Dedifferentiated amniotic fluid mesenchymal stem cell (primary cell): ENCODE measurements around the gene RTKN.
A peak's percentile ranks its signal among the peaks of the same experiment; 100 is the strongest.
"Not testable (repeated sequence)": the region's sequence is repeated elsewhere in the genome, so short reads cannot be mapped to it uniquely, and the experiment has no call there.

Experiments
- DNase-seq: peaks from one replicate; pipeline ENCODE4 v3.0.0-alpha.2; 2016; ENCODE audit errors: extremely low spot score

The RTKN gene

DNA sequence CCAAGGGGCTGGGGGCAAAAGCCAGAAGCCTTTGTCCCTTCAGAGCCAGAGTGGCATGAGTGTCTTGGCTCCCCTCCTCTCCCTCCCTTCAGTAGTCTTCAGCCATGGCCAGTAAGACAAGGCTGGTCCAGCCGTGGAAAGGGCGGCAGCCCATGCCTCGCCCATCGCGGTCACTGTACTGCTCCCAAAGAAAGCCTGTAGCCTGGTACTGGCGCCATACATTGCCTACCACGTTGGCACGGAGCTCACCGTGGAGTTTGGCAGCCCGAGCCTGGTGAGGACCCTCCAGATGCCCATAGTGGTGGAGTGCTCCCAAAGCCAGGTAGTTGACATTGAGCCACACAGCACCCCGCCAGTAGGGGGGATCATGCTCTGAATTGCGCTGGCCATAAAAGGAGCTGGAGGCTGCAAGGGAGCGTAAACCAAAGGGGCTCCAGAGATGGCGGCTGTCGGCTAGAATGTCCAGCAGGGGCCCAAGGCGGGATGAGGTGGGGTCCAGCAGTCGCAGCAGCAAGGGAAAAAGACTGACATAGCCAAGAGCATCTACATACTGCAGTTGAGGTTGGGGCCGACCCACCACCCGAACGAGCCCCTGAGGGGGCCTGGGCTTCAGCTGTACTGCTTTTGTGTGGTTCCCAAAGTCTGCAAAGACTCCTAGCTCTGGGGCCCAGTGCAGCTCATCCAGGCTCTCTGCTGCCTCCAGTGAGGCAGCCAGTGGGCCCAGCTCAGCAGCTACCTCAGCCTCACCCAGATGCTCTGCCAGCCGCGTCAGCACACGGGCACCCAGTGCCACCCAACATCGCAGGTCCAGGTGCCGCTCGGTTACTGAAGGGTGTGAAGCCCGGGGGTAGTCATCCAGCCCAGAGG, 19.7 kb upstream of the RTKN start:
- DNase-seq: no peak

DNA sequence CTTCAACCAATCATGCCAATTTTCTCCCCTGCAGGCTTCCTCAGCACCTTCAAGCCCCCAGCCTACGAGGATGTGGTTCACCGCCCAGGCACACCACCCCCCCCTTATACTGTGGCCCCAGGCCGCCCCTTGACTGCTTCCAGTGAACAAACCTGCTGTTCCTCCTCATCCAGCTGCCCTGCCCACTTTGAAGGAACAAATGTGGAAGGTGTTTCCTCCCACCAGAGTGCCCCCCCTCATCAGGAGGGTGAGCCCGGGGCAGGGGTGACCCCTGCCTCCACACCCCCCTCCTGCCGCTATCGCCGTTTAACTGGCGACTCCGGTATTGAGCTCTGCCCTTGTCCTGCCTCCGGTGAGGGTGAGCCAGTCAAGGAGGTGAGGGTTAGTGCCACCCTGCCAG, 18.4 kb upstream of the RTKN start:
- not testable (repeated sequence) for DNase-seq

DNA sequence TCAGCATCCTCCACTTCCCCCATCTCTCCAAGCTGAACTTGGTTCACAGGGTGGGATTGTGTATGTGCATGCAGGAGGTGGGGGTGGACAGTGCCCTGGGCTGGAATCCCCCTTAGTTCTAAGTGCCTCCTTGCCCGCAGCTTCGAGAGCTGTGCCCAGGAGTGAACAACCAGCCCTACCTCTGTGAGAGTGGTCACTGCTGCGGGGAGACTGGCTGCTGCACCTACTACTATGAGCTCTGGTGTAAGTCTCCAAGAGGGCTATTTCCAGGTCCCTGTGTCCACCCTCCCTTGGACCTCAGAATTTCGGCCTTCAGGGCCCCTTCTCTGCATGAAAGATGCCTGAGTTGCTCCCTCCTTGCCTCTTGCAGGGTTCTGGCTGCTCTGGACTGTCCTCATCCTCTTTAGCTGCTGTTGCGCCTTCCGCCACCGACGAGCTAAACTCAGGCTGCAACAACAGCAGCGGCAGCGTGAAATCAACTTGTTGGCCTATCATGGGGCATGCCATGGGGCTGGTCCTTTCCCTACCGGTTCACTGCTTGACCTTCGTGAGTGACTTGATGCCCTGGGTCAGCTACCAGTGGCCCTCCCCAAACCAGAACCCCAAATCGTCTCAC, 17.9 kb upstream of the RTKN start:
- DNase-seq: not testable (repeated sequence)

DNA sequence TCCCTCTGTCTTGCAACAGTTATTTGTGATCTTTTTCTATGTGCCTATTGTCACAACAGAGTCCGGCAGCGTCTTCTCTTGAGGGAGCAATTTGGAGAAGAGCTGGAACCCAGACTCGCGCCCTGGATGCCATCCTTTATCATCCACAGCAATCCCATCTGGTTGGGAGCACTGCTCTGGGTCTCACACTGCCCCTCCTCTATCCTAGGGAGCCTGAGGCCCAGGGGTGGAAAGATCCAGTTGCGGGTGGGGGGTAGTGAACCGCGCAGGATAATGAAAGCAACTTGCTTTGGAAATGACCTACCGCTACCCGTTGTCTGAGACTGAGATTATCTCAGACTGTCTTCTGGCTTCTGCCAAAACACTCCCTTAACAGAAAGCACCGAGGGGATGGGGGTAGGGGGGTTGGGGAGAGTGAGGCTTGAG, 17.2 kb upstream of the RTKN start:
- no peak for DNase-seq

DNA sequence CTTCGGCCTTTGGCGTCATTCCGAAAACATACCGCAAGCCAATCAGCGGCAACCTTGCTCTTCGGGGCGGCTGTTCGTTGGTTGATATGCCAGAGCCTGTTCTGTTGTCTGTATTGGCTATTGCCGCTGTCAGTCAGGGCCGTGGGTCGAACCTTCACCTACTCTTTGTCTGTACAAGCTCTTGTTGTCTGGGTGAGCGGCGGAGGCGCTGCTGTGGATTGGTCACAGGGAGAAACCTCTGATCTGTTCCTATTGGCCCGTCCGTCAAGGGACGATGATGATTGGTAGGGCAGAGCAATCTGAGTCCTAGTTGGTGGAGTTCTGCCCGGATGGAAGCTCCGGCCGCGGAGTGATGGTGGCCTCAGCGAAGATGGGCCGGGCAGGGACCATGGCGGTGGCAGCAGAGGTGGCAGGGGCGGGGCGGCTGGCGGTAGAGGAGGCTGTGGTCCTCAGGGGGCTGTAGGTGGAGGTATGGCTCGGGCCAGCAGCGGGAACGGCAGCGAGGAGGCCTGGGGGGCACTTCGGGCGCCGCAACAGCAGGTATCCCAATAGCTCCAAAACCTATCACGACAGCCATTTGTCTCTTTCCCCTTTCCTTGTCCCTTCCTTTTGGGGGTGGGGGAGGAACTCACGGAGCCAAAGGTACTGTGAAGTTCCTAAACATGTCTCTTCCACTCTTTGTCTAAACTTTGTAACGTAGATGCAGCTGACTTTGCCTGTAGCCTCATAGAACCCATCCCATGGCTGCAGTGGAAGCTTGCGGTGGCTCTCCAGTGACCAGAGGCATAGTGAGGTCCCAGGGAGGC, 16.6 kb upstream of the RTKN start, which contains the start of gene WBP1:
Gene WBP1, plus strand, starts transcription at position 307 of the 806 bp plus-strand sequence. Its CDS starts 165 bp downstream, at position 472.
- DNase-seq: peak; percentile 100

DNA sequence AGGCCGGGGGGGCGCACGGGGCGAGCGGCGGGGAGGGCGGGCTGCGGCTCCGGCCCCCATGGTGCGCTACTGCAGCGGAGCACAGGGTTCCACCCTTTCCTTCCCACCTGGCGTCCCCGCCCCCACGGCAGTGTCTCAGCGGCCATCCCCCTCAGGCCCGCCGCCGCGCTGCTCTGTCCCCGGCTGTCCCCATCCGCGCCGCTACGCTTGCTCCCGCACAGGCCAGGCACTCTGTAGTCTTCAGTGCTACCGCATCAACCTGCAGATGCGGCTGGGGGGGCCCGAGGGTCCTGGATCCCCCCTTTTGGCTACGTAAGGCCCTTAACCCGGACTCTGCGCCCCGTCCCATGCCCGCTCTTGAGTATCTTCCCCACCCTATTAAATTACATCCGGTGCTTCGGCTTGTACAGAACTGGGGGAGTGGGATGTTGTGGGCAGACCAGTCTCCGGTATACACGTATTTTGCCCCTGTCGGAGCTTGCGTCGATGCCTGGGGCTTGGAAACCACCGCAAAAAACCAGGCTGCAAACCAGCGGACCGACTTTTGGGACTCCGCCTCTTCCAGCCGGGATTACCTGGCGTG, 15.9 kb upstream of the RTKN start:
- no peak for DNase-seq

DNA sequence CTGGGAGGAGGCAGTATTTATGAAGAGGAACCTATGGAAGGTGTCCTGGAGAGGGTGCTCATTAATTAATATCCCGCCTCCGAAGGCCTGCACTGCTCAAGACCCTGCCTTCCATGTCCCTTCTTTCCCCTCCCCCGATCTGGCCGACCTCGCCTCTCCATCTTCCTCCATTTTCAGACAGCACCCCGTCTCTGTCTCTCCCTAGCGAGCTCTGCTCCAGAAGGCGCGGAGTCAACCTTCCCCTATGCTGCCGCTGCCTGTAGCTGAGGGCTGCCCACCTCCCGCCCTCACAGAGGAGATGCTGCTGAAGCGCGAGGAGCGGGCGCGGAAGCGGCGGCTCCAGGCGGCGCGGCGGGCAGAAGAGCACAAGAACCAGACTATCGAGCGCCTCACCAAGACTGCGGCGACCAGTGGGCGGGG, 15.4 kb upstream of the RTKN start:
- no peak for DNase-seq

DNA sequence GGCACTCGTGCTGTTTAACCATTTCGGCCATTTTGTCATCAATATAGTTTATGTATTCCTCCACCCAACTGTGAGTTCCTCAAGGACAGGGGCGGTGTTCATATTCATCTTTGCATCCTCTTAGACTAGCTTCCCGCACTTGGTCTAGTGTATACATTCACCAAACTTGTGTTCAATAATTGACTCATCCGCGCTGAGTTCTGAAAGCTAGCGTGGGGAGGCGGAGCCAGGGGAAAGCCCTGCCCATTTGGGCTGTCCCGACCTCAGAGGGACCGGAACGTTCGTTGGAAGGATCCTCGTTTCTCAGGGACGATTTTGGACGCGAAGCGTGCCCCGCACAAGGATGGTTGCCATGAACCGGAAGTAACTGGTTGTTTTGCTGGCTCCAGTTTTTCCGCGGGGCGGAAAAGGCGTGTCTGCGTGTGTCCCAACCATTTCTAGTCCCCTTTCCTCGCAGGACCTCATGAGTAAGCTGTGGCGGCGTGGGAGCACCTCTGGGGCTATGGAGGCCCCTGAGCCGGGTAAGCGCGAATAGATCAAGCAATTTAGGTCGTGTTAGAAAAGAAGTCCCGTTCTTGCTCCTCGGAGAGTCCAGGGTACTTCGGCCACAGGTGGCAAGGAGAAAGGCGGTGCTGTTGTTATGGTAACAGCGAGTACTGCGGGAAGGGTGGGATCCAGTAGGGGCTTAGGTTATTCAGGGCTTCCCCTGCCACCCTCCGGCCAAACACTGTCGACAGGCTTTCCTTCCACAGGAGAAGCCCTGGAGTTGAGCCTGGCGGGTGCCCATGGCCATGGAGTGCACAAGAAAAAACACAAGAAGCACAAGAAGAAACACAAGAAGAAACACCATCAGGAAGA, 13.1 kb upstream of the RTKN start, which contains the start of gene INO80B:
Gene INO80B, plus strand, starts transcription at position 434 of the 858 bp plus-strand sequence. Its CDS starts 30 bp downstream, at position 464.
- DNase-seq: peak; percentile 99

DNA sequence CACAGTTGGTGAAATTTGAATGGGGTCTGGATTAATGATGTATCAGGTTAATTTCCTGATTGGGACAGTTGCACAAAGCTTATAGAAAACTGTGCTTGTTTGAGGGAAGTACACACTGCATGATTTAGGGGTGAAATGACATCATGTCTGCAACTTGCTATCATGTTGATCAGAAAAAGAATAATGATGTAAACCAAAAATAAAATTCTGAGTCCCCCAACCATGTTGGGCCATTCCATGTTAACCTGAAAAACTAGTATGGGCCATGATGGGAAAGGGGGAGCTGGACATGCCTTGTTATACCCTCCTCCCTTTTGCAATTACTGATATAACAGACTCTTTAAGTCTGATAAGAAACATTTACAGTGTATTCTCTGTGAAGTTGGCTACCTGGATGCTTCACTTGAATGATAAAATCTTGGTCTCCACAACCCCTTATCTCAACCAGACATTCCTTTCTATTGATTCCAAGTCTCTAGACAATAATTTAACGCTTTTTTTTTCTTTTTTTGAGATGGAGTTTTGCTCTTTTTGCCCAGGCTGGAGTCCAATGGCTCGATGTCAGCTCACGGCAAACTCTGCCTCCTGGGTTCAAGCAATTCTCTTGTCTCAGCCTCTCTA, 8.9 kb upstream of the RTKN start:
- DNase-seq: no peak

DNA sequence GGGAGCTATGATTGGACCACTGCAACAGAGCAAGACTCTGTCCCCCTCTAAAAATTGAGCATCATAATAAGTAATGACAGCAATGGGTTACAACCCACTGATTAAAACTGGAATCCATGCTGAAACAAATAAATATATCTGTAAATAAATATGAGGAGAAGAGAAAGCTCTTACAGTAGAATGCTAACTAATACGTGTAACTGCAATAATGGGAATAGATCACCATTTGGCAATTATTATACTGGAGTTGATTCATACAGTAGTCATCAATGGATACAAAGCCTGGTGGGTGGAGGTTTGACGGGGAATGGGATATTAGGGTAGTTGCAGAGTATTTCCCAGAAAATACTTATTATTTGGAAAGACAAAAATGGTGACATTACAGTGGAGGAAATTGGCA, 7.0 kb upstream of the RTKN start:
- DNase-seq: no peak

DNA sequence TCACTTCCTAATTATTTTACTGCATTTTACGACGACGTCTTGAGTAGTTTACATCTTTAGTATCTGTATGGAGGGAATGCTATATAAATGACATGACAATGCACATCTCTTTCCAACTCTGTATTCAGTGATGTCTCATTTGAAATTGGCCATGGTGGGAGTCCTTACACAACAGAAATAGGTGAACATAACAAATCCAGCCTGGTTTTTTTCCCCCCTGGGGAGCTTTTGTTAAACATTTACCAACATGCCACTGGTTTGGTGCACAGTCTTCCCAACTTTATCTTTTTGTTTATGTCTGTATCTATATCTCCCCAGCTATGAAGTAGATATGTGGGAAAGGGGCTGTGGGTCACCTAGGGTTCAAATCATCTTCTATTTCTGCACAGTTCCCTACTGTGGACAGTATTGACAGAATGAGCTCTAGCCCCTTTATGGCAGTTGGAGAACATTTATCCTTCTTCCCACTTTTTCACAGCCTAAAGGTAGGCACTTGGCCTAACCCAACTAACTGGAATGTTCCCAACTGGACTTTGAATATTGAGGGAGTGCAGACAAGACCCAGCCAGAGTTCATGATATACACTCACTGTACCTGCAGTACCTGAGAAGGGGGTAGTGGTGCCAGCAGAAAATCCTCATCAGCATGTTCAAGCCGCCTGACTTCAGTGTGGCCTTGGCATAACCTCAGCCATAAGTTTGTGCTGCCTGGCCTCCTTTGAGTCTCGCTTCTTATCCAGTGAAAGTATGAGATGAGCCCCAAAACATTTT, 5.7 kb upstream of the RTKN start:
- DNase-seq: no peak

DNA sequence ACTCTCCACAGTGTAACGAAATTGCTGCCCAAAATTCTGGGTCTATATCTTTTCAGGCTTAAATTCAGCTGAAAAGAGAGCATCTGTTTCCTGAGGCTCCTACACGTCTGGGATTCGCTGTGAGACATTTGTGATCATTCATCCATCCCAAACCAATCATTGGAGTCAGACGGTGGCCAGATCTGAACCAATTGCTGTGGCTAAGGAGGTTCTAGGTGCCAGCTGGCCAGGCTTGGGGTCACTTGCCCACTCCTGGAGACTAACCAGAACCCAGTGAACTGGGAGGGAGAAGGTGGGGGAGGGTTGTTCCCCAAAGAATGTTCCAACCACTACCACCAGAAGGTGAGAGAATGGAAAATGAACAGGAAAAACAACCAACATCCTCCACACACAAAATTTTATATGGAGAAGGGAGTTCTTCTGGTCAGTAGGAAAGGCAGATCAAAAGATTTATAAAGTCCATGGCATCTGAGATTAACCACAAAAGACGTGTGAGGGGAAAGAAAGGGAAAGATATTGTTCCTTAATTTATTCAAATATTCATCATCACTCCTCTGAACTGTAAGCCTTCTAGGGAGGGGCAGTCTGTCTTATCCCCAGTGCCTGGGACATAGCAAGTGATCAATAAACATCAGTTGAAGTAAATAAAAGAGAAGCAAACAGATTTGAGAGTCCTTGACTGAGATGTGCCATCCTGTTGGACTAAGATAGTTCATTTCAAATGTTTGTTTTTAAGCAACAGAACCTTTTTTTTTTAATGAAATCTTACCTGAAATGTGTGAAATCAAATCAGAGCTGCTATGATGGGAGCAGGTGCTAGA, 3.0 kb upstream of the RTKN start:
- DNase-seq: no peak

DNA sequence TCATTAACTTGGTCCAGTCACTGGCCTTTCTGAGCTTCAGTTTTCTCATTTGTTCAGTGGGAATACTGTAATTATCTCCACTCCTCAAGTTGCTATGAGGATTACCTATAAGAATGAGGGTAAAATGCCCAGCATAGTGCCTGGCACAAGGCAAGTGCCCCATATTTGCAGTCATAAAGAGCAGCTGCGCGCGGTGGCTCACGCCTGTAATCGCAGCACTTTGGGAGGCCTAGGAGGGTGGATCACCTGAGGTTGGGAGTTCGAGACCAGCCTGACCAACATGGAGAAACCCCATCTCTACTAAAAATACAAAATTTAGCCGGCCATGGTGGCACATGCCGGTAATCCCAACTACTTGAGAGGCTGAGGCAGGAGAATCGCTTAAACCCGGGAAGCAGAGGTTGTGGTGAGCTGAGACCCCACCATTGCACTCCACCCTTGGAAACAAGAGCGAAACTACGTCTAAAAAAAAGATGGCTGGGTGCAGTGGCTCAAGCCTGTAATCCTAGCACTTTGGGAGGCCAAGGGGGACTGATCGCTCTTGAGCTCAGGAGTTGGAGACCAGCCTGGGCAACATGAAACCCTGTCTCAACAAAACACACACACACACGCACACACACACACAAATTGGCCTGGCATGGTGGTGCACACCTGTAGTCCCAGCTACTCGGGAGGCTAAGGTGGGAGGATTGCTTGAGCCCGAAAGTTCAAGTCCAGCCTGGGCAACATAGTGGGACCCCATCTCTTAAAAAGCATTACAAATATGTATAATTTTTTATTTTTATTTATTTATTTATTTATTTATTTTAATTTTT, 953 bp upstream of the RTKN start:
- not testable (repeated sequence) for DNase-seq

DNA sequence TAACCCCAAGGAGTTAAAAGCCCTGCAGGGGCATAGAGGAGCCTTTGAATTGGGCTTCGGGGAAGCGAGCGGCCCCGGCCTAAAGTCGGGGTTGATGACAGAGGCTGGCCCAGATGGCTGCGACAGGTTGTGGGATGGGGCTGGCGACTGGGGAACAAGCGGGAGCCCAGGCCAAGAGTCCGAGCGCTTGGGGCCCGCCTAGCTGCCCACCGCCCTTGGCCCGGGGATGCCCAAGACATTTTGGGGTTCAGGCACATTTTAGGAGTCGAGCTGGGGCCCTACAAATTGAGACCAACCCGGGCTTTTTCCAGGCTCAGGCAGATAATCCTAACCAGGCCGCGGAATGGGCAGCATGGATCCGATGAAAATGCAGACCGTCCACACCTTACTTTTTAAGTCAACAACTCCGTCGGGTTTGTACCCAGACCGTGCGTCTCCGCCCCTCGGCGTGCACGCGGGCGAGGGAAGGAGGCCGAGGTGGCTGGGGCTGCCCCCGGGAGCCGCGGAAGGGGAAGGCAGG, 507 bp downstream of the RTKN start:
- DNase-seq: no peak

DNA sequence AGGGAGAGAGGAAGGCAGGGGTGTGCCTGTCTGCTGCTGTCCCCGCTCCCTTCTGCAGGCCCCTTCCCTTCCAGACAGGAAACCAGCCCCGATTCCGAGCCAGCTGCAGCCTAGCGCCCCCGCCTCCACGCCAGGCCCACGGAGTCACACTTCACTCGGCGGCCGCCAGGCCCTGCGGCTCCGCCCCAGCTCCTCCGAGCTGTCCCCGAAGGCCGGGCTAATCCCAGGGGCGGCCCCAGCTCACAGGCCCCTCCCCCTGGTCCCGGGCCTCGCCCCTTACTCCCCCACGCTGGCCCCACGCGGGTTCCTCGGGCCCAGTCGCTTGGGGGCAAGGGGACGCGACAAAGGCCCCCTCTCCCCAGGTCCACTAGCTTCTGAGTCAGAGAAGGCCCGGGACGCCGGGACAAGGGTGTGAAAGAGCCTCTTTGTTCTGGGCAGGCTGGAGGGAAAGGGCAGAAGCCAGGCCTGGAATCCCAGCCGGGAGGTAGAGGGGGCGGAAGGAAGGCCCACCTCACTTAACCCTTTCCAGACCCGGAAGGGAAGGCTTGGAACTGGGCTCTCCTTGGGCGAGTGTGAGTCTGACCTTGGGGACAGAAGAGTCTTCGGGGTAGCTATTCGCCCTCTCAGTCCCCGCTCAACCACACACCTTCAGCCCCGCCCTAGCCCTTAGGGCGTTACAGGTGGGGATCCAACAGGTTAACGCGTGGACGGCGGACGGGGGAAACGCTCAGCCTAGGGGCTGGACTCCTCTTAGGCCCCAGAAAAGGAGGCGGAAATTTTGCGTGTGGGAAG, 1.2 kb downstream of the RTKN start:
- DNase-seq: peak; percentile 74

DNA sequence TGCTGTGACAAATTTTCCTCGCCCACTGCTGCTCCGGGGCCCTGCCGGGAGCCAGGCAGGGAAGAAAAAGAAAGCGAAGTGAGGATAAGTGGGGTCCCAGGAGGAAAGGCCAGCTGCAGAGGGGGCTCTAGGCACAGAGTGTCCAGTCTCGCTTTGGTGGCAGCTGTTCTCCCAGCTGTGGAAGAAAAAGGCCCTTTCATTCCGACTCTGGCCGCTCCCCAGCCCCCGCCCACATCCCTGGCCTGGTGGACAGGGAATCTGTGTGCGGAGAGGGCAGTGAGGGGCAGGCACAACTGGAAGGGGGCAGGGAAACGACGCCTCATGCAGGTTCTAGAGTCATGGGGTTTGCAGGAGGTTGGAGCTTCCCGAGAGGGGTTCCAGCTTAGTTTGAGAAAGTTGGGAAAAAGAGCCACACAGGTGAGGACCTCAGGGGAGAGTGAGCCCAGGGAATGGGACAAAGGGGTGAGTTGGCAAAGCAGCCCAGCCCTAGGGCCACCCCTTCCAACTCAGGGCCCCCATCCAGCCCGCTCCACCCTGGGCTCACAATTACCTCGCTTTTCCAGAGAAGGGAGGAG, 1.8 kb downstream of the RTKN start:
- no peak for DNase-seq
